Neutrophil (primary cell): ENCODE results near the gene NUAK2.

Source experiments
- H3K27ac ChIP-seq: fragments of 200-600 bp; sonication (generic); 2 replicates; pipeline ENCODE4 v1.5.1; 2016; ENCODE audit warnings: mild to moderate bottlenecking, moderate library complexity
- H3K27me3 ChIP-seq: fragments of 200-600 bp; sonication (generic); 2 replicates; pipeline ENCODE4 v1.6.0; 2016; ENCODE audit warnings: mild to moderate bottlenecking
- H3K36me3 ChIP-seq: fragments of 200-600 bp; sonication (generic); 2 replicates; pipeline ENCODE4 v1.5.1; 2017
- H3K4me1 ChIP-seq, 2 experiments: fragments of 200-600 bp in 1 of 2; sonication (generic) in 1 of 2; 1 replicate in 1 of 2; 2 replicates in 1 of 2; pipeline versions ENCODE4 v1.5.1 to v1.6.1; 2013 to 2016; ENCODE audit warnings: low read depth in 1 of 2, low read length in 1 of 2, mild to moderate bottlenecking in 1 of 2, moderate library complexity in 1 of 2; ENCODE audit not compliant: control insufficient read depth in 1 of 2, insufficient read depth in 1 of 2
- H3K4me3 ChIP-seq, 2 experiments: fragments of 200-600 bp in 1 of 2; sonication (generic) in 1 of 2; 1 replicate in 1 of 2; 2 replicates in 1 of 2; pipeline ENCODE4 v1.5.1; 2013 to 2016; ENCODE audit warnings: low read depth in 1 of 2, low read length in 1 of 2, mild to moderate bottlenecking in 1 of 2, moderate library complexity in 1 of 2
- H3K9me3 ChIP-seq: fragments of 200-600 bp; sonication (generic); 2 replicates; pipeline ENCODE4 v1.5.1; 2016
- TF ChIP-seq, protein P1 (sequence below): fragments of 200-600 bp; sonication (generic); IDR thresholded peaks from 2 replicates; pipeline ENCODE4 v1.5.1; 2016; ENCODE audit warnings: antibody characterized with exemption

NUAK2 gene

DNA sequence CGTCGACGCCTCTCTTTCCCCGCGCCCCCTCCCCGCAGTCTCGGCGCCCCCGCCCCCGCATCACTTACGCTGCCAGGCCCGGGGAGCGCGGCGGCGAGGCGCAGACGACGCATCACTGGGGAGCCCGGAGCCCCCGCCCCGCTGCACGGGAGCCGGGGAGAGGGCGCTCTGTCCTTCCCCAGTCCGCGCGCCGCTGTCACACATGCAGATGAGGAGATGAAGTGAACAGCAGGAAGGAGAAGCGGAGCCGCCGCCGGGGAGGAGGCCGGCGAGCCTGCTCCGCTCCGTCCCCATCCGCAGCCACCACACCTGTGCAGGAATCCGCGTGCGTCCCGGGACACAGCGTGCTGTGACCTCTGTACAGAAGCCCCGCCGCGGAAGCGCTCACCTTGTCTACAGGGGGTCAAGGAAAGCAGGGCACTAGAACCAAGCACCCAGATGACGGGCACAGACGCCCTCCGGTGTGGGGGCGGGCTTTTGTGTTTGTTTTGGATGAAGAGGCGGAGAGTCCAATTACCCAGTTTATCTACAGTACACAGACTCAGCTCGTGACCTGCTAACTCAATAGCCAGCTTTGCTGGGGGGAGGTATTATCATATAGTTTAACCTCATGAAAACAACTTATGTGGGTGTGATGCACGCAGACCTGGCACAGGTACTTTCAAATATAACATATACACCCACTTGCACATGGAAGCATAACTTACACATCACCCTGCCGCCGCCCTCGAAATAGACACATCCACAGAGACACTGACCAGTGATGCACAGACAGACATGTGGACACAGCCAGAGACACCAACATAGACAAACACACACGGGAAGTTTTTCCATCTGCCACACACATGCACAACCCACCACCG is 22.8 kb upstream of the NUAK2 start:
- no peaks in the 10 kb centered on the region for H3K9me3 ChIP-seq
- no peaks in the 10 kb centered on the region for H3K36me3 ChIP-seq
- H3K27me3 ChIP-seq, result peaks cover 90% of the 10 kb centered on the region
- peaks cover 0 to 8% of the 10 kb centered on the region in 2 experiments for H3K4me1 ChIP-seq
- H3K27ac ChIP-seq, result no peak overlapping the region
- H3K4me3 ChIP-seq, result no peak overlapping the region
- TF ChIP-seq, protein P1, sequence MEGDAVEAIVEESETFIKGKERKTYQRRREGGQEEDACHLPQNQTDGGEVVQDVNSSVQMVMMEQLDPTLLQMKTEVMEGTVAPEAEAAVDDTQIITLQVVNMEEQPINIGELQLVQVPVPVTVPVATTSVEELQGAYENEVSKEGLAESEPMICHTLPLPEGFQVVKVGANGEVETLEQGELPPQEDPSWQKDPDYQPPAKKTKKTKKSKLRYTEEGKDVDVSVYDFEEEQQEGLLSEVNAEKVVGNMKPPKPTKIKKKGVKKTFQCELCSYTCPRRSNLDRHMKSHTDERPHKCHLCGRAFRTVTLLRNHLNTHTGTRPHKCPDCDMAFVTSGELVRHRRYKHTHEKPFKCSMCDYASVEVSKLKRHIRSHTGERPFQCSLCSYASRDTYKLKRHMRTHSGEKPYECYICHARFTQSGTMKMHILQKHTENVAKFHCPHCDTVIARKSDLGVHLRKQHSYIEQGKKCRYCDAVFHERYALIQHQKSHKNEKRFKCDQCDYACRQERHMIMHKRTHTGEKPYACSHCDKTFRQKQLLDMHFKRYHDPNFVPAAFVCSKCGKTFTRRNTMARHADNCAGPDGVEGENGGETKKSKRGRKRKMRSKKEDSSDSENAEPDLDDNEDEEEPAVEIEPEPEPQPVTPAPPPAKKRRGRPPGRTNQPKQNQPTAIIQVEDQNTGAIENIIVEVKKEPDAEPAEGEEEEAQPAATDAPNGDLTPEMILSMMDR, result no peak

DNA sequence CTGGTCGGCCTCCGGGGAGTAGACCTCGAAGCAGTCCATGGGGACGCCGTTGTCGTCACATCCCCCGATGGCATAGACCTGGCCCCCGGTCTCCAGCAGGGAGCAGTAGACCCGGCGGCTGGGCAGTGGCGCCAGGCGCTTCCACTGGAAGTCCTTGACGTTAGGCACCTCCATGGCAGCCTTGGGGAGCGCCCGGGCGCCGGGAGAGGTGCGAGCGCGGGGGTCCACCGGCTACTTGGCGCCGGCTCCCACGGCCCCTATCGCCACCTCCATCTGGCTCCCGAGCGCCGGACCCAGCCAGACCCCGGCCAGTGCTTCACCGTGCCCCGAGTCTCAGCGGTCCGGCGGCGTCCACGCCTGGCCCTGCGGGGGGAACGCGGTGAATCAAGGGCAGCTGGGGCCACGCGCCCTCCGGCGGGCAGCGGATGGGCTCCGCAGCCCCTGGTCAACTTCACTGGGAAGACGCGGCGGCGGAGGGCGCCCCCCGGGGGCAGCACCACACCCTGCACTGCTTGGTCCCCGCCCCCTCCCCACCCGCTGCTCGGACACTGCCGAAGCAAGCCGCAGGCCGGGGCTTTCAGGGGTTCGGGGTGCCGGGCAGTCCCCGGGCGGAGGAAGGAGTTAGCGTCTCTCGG is 22.0 kb upstream of the NUAK2 start:
- Histone ChIP-seq H3K9me3 (no peaks in the 10 kb centered on the region), H3K27ac (no peak overlapping the region), H3K36me3 (no peaks in the 10 kb centered on the region), H3K27me3 (peaks cover 84% of the 10 kb centered on the region), H3K4me3 (no peak overlapping the region), H3K4me1 (peaks cover 0 to 8% of the 10 kb centered on the region in 2 experiments)
- TF ChIP-seq, protein P1, result no peak

DNA sequence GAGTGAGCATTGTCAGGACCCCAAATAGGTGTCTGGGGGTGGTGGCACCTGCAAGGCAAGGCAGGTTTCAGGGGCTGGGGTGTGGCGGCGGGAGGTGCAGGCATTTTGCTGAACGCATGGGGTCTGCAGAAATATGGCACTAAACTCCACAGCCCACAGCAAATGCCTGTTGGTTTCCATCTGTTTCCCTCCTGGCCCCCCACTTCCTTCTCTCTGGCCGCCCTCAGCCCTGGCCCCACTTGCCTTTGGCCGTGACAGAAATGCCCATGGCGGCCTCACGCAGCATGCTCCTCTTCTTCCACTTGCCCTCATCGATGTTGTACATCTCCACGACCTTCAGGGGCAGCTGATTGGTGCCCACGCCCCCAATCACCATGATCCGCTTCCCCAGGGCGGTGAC is 21.4 kb upstream of the NUAK2 start:
- TF ChIP-seq, protein P1, result no peak
- no peak overlapping the region for H3K4me3 ChIP-seq
- no peak overlapping the region for H3K27ac ChIP-seq
- peaks cover 0 to 8% of the 10 kb centered on the region in 2 experiments for H3K4me1 ChIP-seq
- H3K27me3 ChIP-seq, result peaks cover 81% of the 10 kb centered on the region
- H3K9me3 ChIP-seq, result no peaks in the 10 kb centered on the region
- H3K36me3 ChIP-seq, result no peaks in the 10 kb centered on the region

DNA sequence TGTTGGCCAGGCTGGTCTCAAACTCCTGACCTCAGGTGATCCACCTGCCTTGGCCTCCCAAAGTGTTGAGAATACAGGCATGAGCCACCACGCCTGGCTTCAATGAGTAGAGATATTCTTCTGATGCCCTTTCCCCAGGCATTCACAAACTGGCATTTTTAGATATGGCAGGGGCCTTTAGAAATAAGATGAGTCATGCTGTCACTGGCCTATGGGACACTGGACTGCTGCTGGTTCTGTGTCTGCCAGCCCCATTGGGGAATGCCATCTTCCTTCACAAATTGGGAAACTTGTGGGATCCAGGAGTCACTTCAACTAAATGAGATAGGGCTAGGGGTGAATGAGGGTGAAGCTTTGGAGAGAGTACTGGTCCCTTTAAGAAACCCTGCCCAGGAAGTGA is 19.1 kb upstream of the NUAK2 start:
- TF ChIP-seq, protein P1, result no peak
- H3K4me3 ChIP-seq, result no peak overlapping the region
- H3K27ac ChIP-seq, result no peak overlapping the region
- H3K4me1 ChIP-seq, result peaks cover 0 to 8% of the 10 kb centered on the region in 2 experiments
- H3K27me3 ChIP-seq, result peaks cover 73% of the 10 kb centered on the region
- no peaks in the 10 kb centered on the region for H3K9me3 ChIP-seq
- no peaks in the 10 kb centered on the region for H3K36me3 ChIP-seq

DNA sequence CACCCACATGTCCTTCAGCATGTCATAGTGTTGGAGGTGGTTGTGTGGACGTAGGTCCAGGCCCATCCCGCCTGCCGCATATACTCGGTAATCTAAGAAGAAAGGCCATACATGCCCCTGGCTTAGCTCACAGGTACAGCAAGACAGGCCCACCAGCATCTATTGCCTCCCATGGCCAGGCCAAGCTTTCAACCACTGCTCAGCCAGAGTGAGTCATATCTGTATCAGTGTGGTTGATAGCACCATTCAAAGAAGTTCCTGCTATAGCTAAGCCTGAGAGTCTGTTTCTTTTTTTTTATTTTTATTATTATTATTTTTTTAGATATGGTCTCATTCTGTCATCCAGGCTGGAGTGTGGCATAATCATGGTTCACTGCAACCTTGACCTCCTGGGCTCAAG is 18.2 kb upstream of the NUAK2 start:
- no peak overlapping the region for H3K4me3 ChIP-seq
- no peaks in the 10 kb centered on the region for H3K9me3 ChIP-seq
- TF ChIP-seq, protein P1, result no peak
- peaks cover 66% of the 10 kb centered on the region for H3K27me3 ChIP-seq
- no peak overlapping the region for H3K27ac ChIP-seq
- peaks cover 0 to 8% of the 10 kb centered on the region in 2 experiments for H3K4me1 ChIP-seq
- no peaks in the 10 kb centered on the region for H3K36me3 ChIP-seq
